Measurements from ENCODE around the gene DNAJB2. TPM values are rescaled to one million over a fixed set of nuclear protein-coding genes. Genes with fewer than 3 reads are reported as not detected.
A peak's percentile ranks its signal among the peaks of the same experiment; 100 is the strongest.

The DNAJB2 gene
- polyA plus RNA-seq, 1 of the 3 experiments (the other 2 are of a cell fraction), result 39.9 TPM

DNA sequence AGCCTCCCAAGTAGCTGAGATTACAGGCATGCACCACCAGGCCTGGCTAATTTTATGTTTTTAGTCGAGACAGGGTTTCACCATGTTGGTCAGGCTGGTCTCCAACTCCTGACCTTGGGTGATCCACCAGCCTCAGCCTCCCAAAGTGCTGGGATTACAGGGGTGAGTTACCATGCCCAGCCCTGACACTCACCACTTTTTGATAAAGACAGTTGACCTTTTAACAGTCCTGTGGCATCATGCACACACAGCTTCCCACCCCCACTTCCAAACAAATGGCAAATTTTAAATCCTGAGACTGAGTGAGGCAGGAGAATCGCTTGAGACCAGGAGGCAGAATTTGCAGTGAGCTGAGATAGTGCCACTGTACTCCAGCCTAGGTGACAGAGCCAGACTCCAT lies 6.2 kb upstream of the DNAJB2 start:
- TF ChIP-seq RAD21 (IDR thresholded peaks at IDR 0.05; ENCODE audit: low read length) (no peak), EP300 (IDR thresholded peaks at IDR 0.05; ENCODE audit: borderline replicate concordance in 1 of 2, low read depth in 1 of 2, low read length in 1 of 2) (no peak)
- Histone ChIP-seq H3K9me2 (no peaks in the 10 kb centered on the region), H3K27ac (ENCODE audit: low read depth in 2 of 2, low read length in 1 of 2) (no peak overlapping the region), H3K4me3 (ENCODE audit: low read depth in 2 of 2, low read length in 1 of 2) (no peak overlapping the region), H3K4me2 (no peak overlapping the region), H2AFZ (ENCODE audit: low read depth) (no peak overlapping the region), H4K20me1 (ENCODE audit: insufficient read depth) (no peaks in the 10 kb centered on the region), H3K9me3 (no peaks in the 10 kb centered on the region), H3K79me2 (ENCODE audit: insufficient read depth) (no peaks in the 10 kb centered on the region), H3K4me1 (ENCODE audit: control insufficient read depth in 1 of 2, insufficient read depth in 2 of 2, low read depth in 1 of 2, low read length in 1 of 2) (peaks cover 13 to 20% of the 10 kb centered on the region in 2 experiments; a peak in 3 of 4 replicates), H3K9ac (no peak overlapping the region), H3F3A (replicated peaks; ENCODE audit: insufficient read depth) (peaks cover 9% of the 10 kb centered on the region), H3K27me3 (ENCODE audit: insufficient read depth) (no peaks in the 10 kb centered on the region; the same call in 1 of the 2 replicates), H3K36me3 (replicated peaks in 1 of 2; ENCODE audit: control insufficient read depth in 1 of 2, insufficient read depth in 2 of 2, low read length in 1 of 2) (no peaks in the 10 kb centered on the region)
- ChIA-PET CTCF (interaction anchor here (1.2 to 15.4 kb wide), 2 partner anchors 19 to 24 kb away, joined by 3 to 312 read pairs; no protein-coding TSS in a partner anchor), POLR2A (no interaction called here)
- no peak for DNase-seq
- 51% methylated on average over 2 of the region's 2 CpGs for WGBS (ENCODE audit: low lambda C conversion rate)

DNA sequence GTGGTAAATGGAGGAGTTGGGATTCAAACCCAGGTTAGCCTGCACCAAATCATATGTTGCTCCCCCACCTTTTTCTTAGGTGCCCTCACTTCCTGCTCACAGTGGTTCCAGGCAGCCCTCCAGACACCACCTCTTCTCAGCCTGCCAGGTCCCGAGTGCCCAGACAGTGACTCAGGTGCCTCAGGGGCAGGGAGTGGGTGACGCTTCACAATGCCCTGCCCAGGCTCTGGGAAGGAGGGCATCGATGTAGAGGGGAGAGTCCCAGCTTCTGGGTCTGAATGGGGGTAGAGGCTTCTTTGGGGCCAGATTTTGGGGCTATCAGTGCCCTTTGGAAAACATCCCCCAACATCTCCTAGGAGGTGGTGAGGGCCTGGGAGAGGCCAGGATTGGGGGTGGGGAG lies 5.2 kb upstream of the DNAJB2 start:
- Histone ChIP-seq H3K4me2 (peak overlapping the region; percentile 49), H3K9ac (peak overlapping the region; percentile 52; the same call in 1 of the 2 replicates), H3K27me3 (ENCODE audit: insufficient read depth) (no peaks in the 10 kb centered on the region), H3K4me3 (ENCODE audit: low read depth in 2 of 2, low read length in 1 of 2) (no peak overlapping the region), H3K36me3 (replicated peaks in 1 of 2; ENCODE audit: control insufficient read depth in 1 of 2, insufficient read depth in 2 of 2, low read length in 1 of 2) (no peaks in the 10 kb centered on the region), H2AFZ (ENCODE audit: low read depth) (peak overlapping the region; percentile 55; the same call in 1 of the 2 replicates), H3K4me1 (ENCODE audit: control insufficient read depth in 1 of 2, insufficient read depth in 2 of 2, low read depth in 1 of 2, low read length in 1 of 2) (peaks cover 21 to 29% of the 10 kb centered on the region in 2 experiments), H3K79me2 (ENCODE audit: insufficient read depth) (no peaks in the 10 kb centered on the region), H3F3A (replicated peaks; ENCODE audit: insufficient read depth) (peaks cover 18% of the 10 kb centered on the region), H4K20me1 (ENCODE audit: insufficient read depth) (no peaks in the 10 kb centered on the region), H3K9me2 (no peaks in the 10 kb centered on the region), H3K27ac (ENCODE audit: low read depth in 2 of 2, low read length in 1 of 2) (peak overlapping the region in 1 of 2 experiments; percentile 59; a peak in 2 of 4 replicates), H3K9me3 (no peaks in the 10 kb centered on the region)
- ChIA-PET POLR2A (interaction anchor here (0.6 to 1.0 kb wide), 2 partner anchors 56 to 190 kb away, joined by 3 to 4 read pairs; no protein-coding TSS in a partner anchor), CTCF (interaction anchor here (1.3 to 15.4 kb wide), 3 partner anchors 18 to 25 kb away, joined by 3 to 312 read pairs (median 8); no protein-coding TSS in a partner anchor)
- DNase-seq, result no peak
- TF ChIP-seq FOXJ3 (CRISPR knock-in tag; IDR thresholded peaks at IDR 0.05), result no peak
- TF ChIP-seq GATA2 (CRISPR knock-in tag; IDR thresholded peaks at IDR 0.05), result no peak
- TF ChIP-seq, protein P1, sequence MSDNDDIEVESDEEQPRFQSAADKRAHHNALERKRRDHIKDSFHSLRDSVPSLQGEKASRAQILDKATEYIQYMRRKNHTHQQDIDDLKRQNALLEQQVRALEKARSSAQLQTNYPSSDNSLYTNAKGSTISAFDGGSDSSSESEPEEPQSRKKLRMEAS (IDR thresholded peaks at IDR 0.05; ENCODE audit: low read depth), result no peak
- no peak for TF ChIP-seq EP300 (IDR thresholded peaks at IDR 0.05; ENCODE audit: borderline replicate concordance in 1 of 2, low read depth in 1 of 2, low read length in 1 of 2)
- no peak for TF ChIP-seq NRF1 (IDR thresholded peaks at IDR 0.05; ENCODE audit: low read depth, low read length)
- no peak for TF ChIP-seq RCOR1 (IDR thresholded peaks at IDR 0.05; ENCODE audit: low read length)
- TF ChIP-seq, protein P2, sequence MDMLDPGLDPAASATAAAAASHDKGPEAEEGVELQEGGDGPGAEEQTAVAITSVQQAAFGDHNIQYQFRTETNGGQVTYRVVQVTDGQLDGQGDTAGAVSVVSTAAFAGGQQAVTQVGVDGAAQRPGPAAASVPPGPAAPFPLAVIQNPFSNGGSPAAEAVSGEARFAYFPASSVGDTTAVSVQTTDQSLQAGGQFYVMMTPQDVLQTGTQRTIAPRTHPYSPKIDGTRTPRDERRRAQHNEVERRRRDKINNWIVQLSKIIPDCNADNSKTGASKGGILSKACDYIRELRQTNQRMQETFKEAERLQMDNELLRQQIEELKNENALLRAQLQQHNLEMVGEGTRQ (IDR thresholded peaks at IDR 0.05; ENCODE audit: borderline replicate concordance, low read depth, low read length), result no peak
- no peak for TF ChIP-seq CHD2 (IDR thresholded peaks at IDR 0.05; ENCODE audit: low read length, partially characterized antibody)
- TF ChIP-seq, protein P3, sequence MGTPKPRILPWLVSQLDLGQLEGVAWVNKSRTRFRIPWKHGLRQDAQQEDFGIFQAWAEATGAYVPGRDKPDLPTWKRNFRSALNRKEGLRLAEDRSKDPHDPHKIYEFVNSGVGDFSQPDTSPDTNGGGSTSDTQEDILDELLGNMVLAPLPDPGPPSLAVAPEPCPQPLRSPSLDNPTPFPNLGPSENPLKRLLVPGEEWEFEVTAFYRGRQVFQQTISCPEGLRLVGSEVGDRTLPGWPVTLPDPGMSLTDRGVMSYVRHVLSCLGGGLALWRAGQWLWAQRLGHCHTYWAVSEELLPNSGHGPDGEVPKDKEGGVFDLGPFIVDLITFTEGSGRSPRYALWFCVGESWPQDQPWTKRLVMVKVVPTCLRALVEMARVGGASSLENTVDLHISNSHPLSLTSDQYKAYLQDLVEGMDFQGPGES (IDR thresholded peaks at IDR 0.05; ENCODE audit: low read depth, low read length), result no peak
- no peak for TF ChIP-seq YY1 (IDR thresholded peaks at IDR 0.05; ENCODE audit: low read depth)
- TF ChIP-seq RXRA (IDR thresholded peaks at IDR 0.05; ENCODE audit: borderline replicate concordance, low read depth), result no peak
- TF ChIP-seq, protein P4, sequence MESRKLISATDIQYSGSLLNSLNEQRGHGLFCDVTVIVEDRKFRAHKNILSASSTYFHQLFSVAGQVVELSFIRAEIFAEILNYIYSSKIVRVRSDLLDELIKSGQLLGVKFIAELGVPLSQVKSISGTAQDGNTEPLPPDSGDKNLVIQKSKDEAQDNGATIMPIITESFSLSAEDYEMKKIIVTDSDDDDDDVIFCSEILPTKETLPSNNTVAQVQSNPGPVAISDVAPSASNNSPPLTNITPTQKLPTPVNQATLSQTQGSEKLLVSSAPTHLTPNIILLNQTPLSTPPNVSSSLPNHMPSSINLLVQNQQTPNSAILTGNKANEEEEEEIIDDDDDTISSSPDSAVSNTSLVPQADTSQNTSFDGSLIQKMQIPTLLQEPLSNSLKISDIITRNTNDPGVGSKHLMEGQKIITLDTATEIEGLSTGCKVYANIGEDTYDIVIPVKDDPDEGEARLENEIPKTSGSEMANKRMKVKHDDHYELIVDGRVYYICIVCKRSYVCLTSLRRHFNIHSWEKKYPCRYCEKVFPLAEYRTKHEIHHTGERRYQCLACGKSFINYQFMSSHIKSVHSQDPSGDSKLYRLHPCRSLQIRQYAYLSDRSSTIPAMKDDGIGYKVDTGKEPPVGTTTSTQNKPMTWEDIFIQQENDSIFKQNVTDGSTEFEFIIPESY (IDR thresholded peaks at IDR 0.05; ENCODE audit: borderline replicate concordance, low read depth), result no peak
- WGBS (ENCODE audit: low lambda C conversion rate), result 21% methylated on average over 2 of the region's 3 CpGs
